Natural killer cell (primary cell): ENCODE data around the gene MYO15B. TPM values are rescaled to one million over a fixed set of nuclear protein-coding genes. Genes with fewer than 3 reads are reported as not detected.

Experiments
- ATAC-seq, 3 donors: fragments of 150-1000 bp in 2 of 3; fragments of 200-7000 bp in 1 of 3; cut with Tn5 transposase; 1 replicate in 1 of 3; 2 replicates in 2 of 3; pipeline ENCODE4 v1.10.0; 2021; ENCODE audit warnings: mild to moderate bottlenecking in 2 of 3, moderate library complexity in 2 of 3
- DNase-seq, 2 donors: peaks; one replicate each; pipeline versions ENCODE4 v3.0.0 to v3.0.0-alpha.2; 2013 to 2021; ENCODE audit warnings: mixed read lengths in 1 of 2
- H3K27ac ChIP-seq: one replicate; pipeline ENCODE4 v1.5.1; 2013; ENCODE audit warnings: mild to moderate bottlenecking, low read length
- H3K27me3 ChIP-seq: one replicate; pipeline ENCODE4 v1.6.1; 2013; ENCODE audit warnings: low read length; ENCODE audit not compliant: control insufficient read depth, insufficient read depth
- H3K36me3 ChIP-seq: one replicate; pipeline ENCODE4 v1.6.1; 2013; ENCODE audit warnings: low read length; ENCODE audit not compliant: control insufficient read depth, insufficient read depth
- H3K4me1 ChIP-seq: one replicate; pipeline ENCODE4 v1.6.1; 2013; ENCODE audit warnings: low read length; ENCODE audit not compliant: control insufficient read depth, insufficient read depth
- H3K4me3 ChIP-seq: one replicate; pipeline ENCODE4 v1.5.1; 2013; ENCODE audit warnings: low read length
- H3K9me3 ChIP-seq: one replicate; pipeline ENCODE4 v1.6.1; 2013; ENCODE audit warnings: low read length; ENCODE audit not compliant: control insufficient read depth, insufficient read depth
- H3K27ac Mint-ChIP-seq, 2 donors: one replicate each; pipeline ENCODE4 v1.8.0; 2022; ENCODE audit warnings: mild to moderate bottlenecking in 2 of 2, mixed read lengths in 2 of 2, moderate library complexity in 1 of 2
- H3K27me3 Mint-ChIP-seq, 2 donors: one replicate each; pipeline ENCODE4 v1.8.0; 2022; ENCODE audit warnings: low read depth in 2 of 2, mixed read lengths in 2 of 2
- H3K36me3 Mint-ChIP-seq: one replicate; pipeline ENCODE4 v1.8.0; 2022; ENCODE audit warnings: mixed read lengths
- H3K4me1 Mint-ChIP-seq, 2 donors: one replicate each; pipeline ENCODE4 v1.8.0; 2022; ENCODE audit warnings: mixed read lengths in 2 of 2
- H3K4me3 Mint-ChIP-seq: one replicate; pipeline ENCODE4 v1.8.0; 2022; ENCODE audit warnings: mild to moderate bottlenecking, moderate library complexity, mixed read lengths
- H3K9me3 Mint-ChIP-seq, 2 donors: one replicate each; pipeline ENCODE4 v1.8.0; 2022; ENCODE audit warnings: mixed read lengths in 2 of 2
- CTCF ChIP-seq: fragments of 200-600 bp; IDR thresholded peaks from one replicate; pipeline ENCODE4 v1.8.0; 2022; ENCODE audit warnings: antibody characterized with exemption
- WGBS: methylation state at CpG from one replicate; pipeline ENCODE4 v1.1.7; 2013; ENCODE audit warnings: missing lambda C conversion rate; ENCODE audit not compliant: insufficient coverage; 5-methylcytosine and 5-hydroxymethylcytosine counted together
- intact Hi-C: fragments of 100-400 bp; cut with micrococcal nuclease; formaldehyde crosslinking; loops from one replicate; pipeline ENCODE4 v1.14.2; 2022
- total RNA-seq, 4 donors: library from RNA; stranded (reverse); fragments of 120-200 nt in 1 of 4; gene quantifications; one replicate each; pipeline versions ENCODE4 v1.2.3 to v1.2.4, GENCODE V29; 2013 to 2022

The MYO15B gene
- total RNA-seq, 3 donors from 2014 or later (not counting 1 experiment from before 2014, with no cell fraction given): 336 to 372 (median 339) TPM

GRCh38 chr17:75667825-75668224 is 80.2 kb downstream of the MYO15B start:
- Mint-ChIP-seq H3K4me3 (no peak overlapping the region), H3K4me1 (peaks cover 7 to 14% of the 10 kb centered on the region in 2 donors), H3K27ac (no peak overlapping the region), H3K9me3 (no peaks in the 10 kb centered on the region), H3K27me3 (no peaks in the 10 kb centered on the region), H3K36me3 (no peaks in the 10 kb centered on the region)
- Histone ChIP-seq H3K27ac (peak overlapping the region; percentile 84), H3K4me1 (peaks cover 14% of the 10 kb centered on the region), H3K27me3 (no peaks in the 10 kb centered on the region), H3K9me3 (no peaks in the 10 kb centered on the region), H3K4me3 (peak overlapping the region; percentile 81), H3K36me3 (peaks cover 37% of the 10 kb centered on the region)
- intact Hi-C loops: no loop called here
- no peak for TF ChIP-seq CTCF
- WGBS: 3% methylated on average over 3 of the region's 4 CpGs
- ATAC-seq (no peak), DNase-seq (no peak)

GRCh38 chr17:75668489-75668888 is 80.9 kb downstream of the MYO15B start:
- ATAC-seq (no peak), DNase-seq (no peak)
- WGBS: 91% methylated on average over 4 of the region's 4 CpGs
- intact Hi-C loops: no loop called here
- H3K9me3 ChIP-seq: no peaks in the 10 kb centered on the region
- Mint-ChIP-seq H3K9me3 (no peaks in the 10 kb centered on the region), H3K4me1 (peaks cover 7 to 19% of the 10 kb centered on the region in 2 donors), H3K27me3 (no peaks in the 10 kb centered on the region), H3K36me3 (no peaks in the 10 kb centered on the region), H3K4me3 (no peak overlapping the region), H3K27ac (no peak overlapping the region)
- no peak for TF ChIP-seq CTCF
- no peak overlapping the region for H3K4me3 ChIP-seq
- peaks cover 43% of the 10 kb centered on the region for H3K36me3 ChIP-seq
- H3K27ac ChIP-seq: no peak overlapping the region
- no peaks in the 10 kb centered on the region for H3K27me3 ChIP-seq
- H3K4me1 ChIP-seq: peaks cover 14% of the 10 kb centered on the region

- WGBS: 97% methylated on average over 5 of the region's 5 CpGs
- no peak for ATAC-seq
- Mint-ChIP-seq H3K4me1 (peaks cover 13 to 20% of the 10 kb centered on the region in 2 donors), H3K4me3 (no peak overlapping the region), H3K36me3 (no peaks in the 10 kb centered on the region), H3K27me3 (no peaks in the 10 kb centered on the region), H3K27ac (no peak overlapping the region), H3K9me3 (no peaks in the 10 kb centered on the region)
- intact Hi-C loops: no loop called here
- no peaks in the 10 kb centered on the region for H3K27me3 ChIP-seq
- no peak overlapping the region for H3K4me3 ChIP-seq
- no peaks in the 10 kb centered on the region for H3K9me3 ChIP-seq
- DNase-seq: no peak
- no peak overlapping the region for H3K27ac ChIP-seq
- no peak for TF ChIP-seq CTCF
- H3K4me1 ChIP-seq: peaks cover 14% of the 10 kb centered on the region
- H3K36me3 ChIP-seq: peaks cover 47% of the 10 kb centered on the region
Measured at GRCh38 chr17:75670868-75671267, 83.3 kb downstream of the MYO15B start.

GRCh38 chr17:75672011-75672410 is 84.4 kb downstream of the MYO15B start:
- H3K4me1 ChIP-seq: peaks cover 4% of the 10 kb centered on the region
- ATAC-seq (no peak), DNase-seq (no peak)
- Mint-ChIP-seq H3K4me1 (peaks cover 13 to 20% of the 10 kb centered on the region in 2 donors), H3K27ac (no peak overlapping the region), H3K27me3 (no peaks in the 10 kb centered on the region), H3K36me3 (no peaks in the 10 kb centered on the region), H3K4me3 (no peak overlapping the region), H3K9me3 (no peaks in the 10 kb centered on the region)
- H3K27ac ChIP-seq: no peak overlapping the region
- H3K4me3 ChIP-seq: no peak overlapping the region
- H3K36me3 ChIP-seq: peaks cover 49% of the 10 kb centered on the region
- TF ChIP-seq CTCF: no peak
- H3K27me3 ChIP-seq: no peaks in the 10 kb centered on the region
- intact Hi-C loops: no loop called here
- no peaks in the 10 kb centered on the region for H3K9me3 ChIP-seq
- 100% methylated on average over 4 of the region's 5 CpGs for WGBS
